ENCODE measurements around the gene KLHL25.

KLHL25 gene

DNA sequence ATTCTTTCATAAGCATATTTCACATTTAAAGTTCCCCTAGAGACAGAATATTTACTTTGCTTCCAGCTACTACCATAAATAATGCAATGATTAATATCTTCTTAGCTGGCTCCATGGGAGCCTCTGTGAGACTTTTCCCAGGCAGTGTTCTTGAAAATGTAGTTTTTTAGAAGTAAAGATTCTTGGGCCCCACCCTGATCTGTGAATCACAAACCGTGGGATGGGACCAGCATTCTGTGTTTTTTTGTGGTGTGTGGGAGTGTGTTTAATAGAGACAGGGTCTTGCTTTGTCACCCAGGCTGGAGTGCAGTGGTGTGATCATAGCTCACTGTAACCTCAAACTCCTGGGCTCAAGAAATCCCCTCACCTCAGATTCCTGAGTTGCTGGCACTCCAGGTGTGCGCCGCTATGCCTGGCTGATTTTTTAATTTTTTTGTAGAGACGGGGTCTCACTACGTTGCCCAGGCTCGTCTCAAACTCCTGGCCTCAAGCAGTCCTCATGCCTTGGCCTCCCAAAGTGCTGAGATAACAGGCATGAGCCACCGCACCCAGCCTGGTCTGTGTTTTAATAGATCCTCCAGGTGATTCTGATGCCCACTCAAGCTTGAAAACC lies 83.0 kb downstream of the KLHL25 start:
- no peak for DNase-seq

- no peak for DNase-seq
These were observed 84.3 kb downstream of the KLHL25 start for GRCh38 chr15:85710340-85710842.
